Kidney (tissue), 14 donors: ENCODE data around the gene DAB1. TPM values are rescaled to one million over a fixed set of nuclear protein-coding genes. Genes with fewer than 3 reads are reported as not detected.

Source experiments
- DNase-seq, 5 donors: peaks; one replicate each; pipeline ENCODE4 v3.0.0-alpha.2; 2013 to 2020
- FAIRE-seq: peaks from 2 replicates; lab custom pipeline; 2012; peaks lifted over from hg19 to GRCh38; lab: Jason Lieb, UNC
- H3K27ac ChIP-seq, 2 donors: one replicate each; pipeline ENCODE4 v1.7.0; 2013; ENCODE audit warnings: low read depth in 2 of 2, low read length in 2 of 2, inconsistent platforms in 1 of 2
- H3K27me3 ChIP-seq: one replicate; pipeline ENCODE4 v1.7.1; 2013; ENCODE audit warnings: low read length, inconsistent platforms; ENCODE audit not compliant: control insufficient read depth, insufficient read depth
- H3K36me3 ChIP-seq, 3 donors: one replicate each; pipeline versions ENCODE4 v1.7.0 to v1.7.1; 2013; ENCODE audit warnings: low read length in 3 of 3, control low read depth in 1 of 3, inconsistent platforms in 1 of 3; ENCODE audit not compliant: insufficient read depth in 3 of 3, control insufficient read depth in 2 of 3
- H3K4me1 ChIP-seq, 3 donors: one replicate each; pipeline versions ENCODE4 v1.7.0 to v1.7.1; 2013; ENCODE audit warnings: low read length in 3 of 3, inconsistent platforms in 1 of 3, low read depth in 1 of 3; ENCODE audit not compliant: control insufficient read depth in 2 of 3, insufficient read depth in 2 of 3
- H3K4me3 ChIP-seq, 3 donors: one replicate each; pipeline versions ENCODE4 v1.7.0 to v1.8.1; 2013; ENCODE audit warnings: low read length in 3 of 3, control low read depth in 1 of 3, inconsistent platforms in 1 of 3
- H3K9ac ChIP-seq, 3 donors: one replicate each; pipeline versions ENCODE4 v1.7.0 to v1.7.1; 2013; ENCODE audit warnings: low read length in 3 of 3, control low read depth in 1 of 3, inconsistent platforms in 1 of 3
- H3K9me3 ChIP-seq, 3 donors: one replicate each; pipeline versions ENCODE4 v1.7.0 to v1.7.1; 2013; ENCODE audit warnings: low read length in 3 of 3, control low read depth in 1 of 3, inconsistent platforms in 1 of 3; ENCODE audit not compliant: control insufficient read depth in 2 of 3, insufficient read depth in 1 of 3
- CTCF ChIP-seq: IDR thresholded peaks from 3 replicates; pipeline ENCODE4 v1.5.1; 2012; ENCODE audit warnings: mild to moderate bottlenecking, moderate library complexity, borderline replicate concordance; ENCODE audit not compliant: insufficient read depth; ENCODE audit errors: extremely low read depth
- intact Hi-C: fragments of 100-400 bp; cut with DNase I; formaldehyde crosslinking; loops from one replicate; pipeline ENCODE4 v1.11.1; 2022
- polyA plus RNA-seq: library from polyadenylated mRNA; stranded (reverse); fragments of 350-450 nt; fragmentation: Illumina TruSeq; extraction: RNeasy Lipid Tissue Mini Kit (QIAGEN cat#74804); gene quantifications from one replicate; pipeline ENCODE4 v1.2.3, GENCODE V29; 2014; ENCODE audit warnings: low read depth, low replicate concordance; ENCODE audit not compliant: insufficient read depth
- total RNA-seq: library from RNA; stranded (reverse); fragmentation: NEBNext Ultra II Directional; extraction: Animal tissue kit (Norgen Biotek cat#: 25700); gene quantifications from one replicate; pipeline ENCODE4 v1.2.1, GENCODE V29; 2021
- donor health status: control.
- donor health status: control.
- donor health status: control.
- donor health status: control.
- donor health status: control.
- donor health status: DM: yes; HTN: yes; CAD: no.
- donor health status: Normal renal cell carcinoma (clear cell type).

The DAB1 gene
- total and polyA plus RNA-seq, 2 donors from 2014 or later, result 2.3 TPM; not detected in 1

GRCh38 chr1:57329001-57329527 lies 94.8 kb downstream of the DAB1 start:
- no peak for DNase-seq
- Histone ChIP-seq H3K36me3 (no peaks in the 10 kb centered on the region), H3K27me3 (no peaks in the 10 kb centered on the region), H3K9me3 (no peaks in the 10 kb centered on the region), H3K27ac (no peak overlapping the region), H3K9ac (no peak overlapping the region), H3K4me1 (no peaks in the 10 kb centered on the region), H3K4me3 (no peak overlapping the region)
- no peak for TF ChIP-seq CTCF
- no peak for FAIRE-seq
- intact Hi-C loops, result no loop called here

GRCh38 chr1:57327946-57328345 lies 95.9 kb downstream of the DAB1 start:
- Histone ChIP-seq H3K9ac (no peak overlapping the region), H3K4me1 (no peaks in the 10 kb centered on the region), H3K9me3 (no peaks in the 10 kb centered on the region), H3K36me3 (no peaks in the 10 kb centered on the region), H3K27ac (no peak overlapping the region), H3K4me3 (no peak overlapping the region), H3K27me3 (no peaks in the 10 kb centered on the region)
- DNase-seq (no peak), FAIRE-seq (no peak)
- TF ChIP-seq CTCF, result no peak
- intact Hi-C loops, result no loop called here

GRCh38 chr1:57327336-57327735 lies 96.5 kb downstream of the DAB1 start:
- Histone ChIP-seq H3K27ac (no peak overlapping the region), H3K9ac (no peak overlapping the region), H3K4me3 (no peak overlapping the region), H3K27me3 (no peaks in the 10 kb centered on the region), H3K9me3 (no peaks in the 10 kb centered on the region), H3K4me1 (no peaks in the 10 kb centered on the region), H3K36me3 (no peaks in the 10 kb centered on the region)
- no peak for FAIRE-seq
- intact Hi-C loops, result no loop called here
- no peak for DNase-seq
- no peak for TF ChIP-seq CTCF

GRCh38 chr1:57325536-57325935 lies 98.3 kb downstream of the DAB1 start:
- no peaks in the 10 kb centered on the region for H3K9me3 ChIP-seq
- no peaks in the 10 kb centered on the region for H3K27me3 ChIP-seq
- no peaks in the 10 kb centered on the region for H3K36me3 ChIP-seq
- TF ChIP-seq CTCF, result no peak
- intact Hi-C loops, result no loop called here
- FAIRE-seq (no peak), DNase-seq (no peak)
- H3K4me1 ChIP-seq, result no peaks in the 10 kb centered on the region
- H3K9ac ChIP-seq, result no peak overlapping the region
- H3K4me3 ChIP-seq, result no peak overlapping the region
- H3K27ac ChIP-seq, result no peak overlapping the region
